Measurements from ENCODE around the gene PDE4A.

DNA sequence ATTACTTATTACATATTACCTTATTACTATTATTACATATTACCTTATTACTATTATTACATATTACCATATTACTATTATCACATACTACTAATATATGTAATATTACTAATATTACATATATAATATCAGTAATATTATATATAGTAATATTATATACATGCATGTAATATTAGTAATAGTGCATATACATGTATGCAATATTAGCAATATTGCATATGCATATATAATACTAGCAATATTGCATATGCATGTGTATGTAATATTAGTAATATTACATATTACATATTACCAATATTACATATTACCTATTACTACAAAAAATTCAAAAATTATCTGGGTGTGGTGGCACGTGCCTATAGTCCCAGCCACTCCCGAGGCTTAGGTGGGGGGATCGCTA is 22.4 kb downstream of the PDE4A start:
- TF ChIP-seq CTCF (IDR thresholded peaks at IDR 0.05; ENCODE audit: control extremely low read depth in 1 of 3, insufficient read depth in 1 of 3, low read depth in 1 of 3, low read length in 3 of 3) (no peak), SUZ12 (IDR thresholded peaks at IDR 0.05; ENCODE audit: low read length) (no peak), POLR2A (IDR thresholded peaks at IDR 0.05; ENCODE audit: control extremely low read depth in 1 of 2, low read depth in 2 of 2, low read length in 2 of 2) (no peak), TEAD4 (IDR thresholded peaks at IDR 0.05; ENCODE audit: low read depth, low read length) (no peak), NANOG (IDR thresholded peaks at IDR 0.05; ENCODE audit: insufficient read depth, low read depth, low read length, poor library complexity, severe bottlenecking) (no peak), GTF2F1 (IDR thresholded peaks at IDR 0.05; ENCODE audit: borderline replicate concordance, low read depth, low read length) (no peak), TCF12 (IDR thresholded peaks at IDR 0.05; ENCODE audit: low read depth, low read length) (no peak), GABPA (IDR thresholded peaks at IDR 0.05; ENCODE audit: borderline replicate concordance, insufficient read depth, low read length) (no peak), RFX5 (IDR thresholded peaks at IDR 0.05; ENCODE audit: borderline replicate concordance, low read depth, low read length) (no peak), JUND (IDR thresholded peaks at IDR 0.05; ENCODE audit: low read length) (no peak), TAF1 (IDR thresholded peaks at IDR 0.05; ENCODE audit: low read depth, low read length) (no peak), SAP30 (IDR thresholded peaks at IDR 0.05; ENCODE audit: insufficient read depth, insufficient replicate concordance, low read length) (no peak), ASH2L (IDR thresholded peaks at IDR 0.05; ENCODE audit: low read length) (no peak)
- TF ChIP-seq, protein P1, sequence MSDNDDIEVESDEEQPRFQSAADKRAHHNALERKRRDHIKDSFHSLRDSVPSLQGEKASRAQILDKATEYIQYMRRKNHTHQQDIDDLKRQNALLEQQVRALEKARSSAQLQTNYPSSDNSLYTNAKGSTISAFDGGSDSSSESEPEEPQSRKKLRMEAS (IDR thresholded peaks at IDR 0.05): no peak

All from H1 (cell line).